ENCODE data around the gene ZSCAN18.

DNA sequence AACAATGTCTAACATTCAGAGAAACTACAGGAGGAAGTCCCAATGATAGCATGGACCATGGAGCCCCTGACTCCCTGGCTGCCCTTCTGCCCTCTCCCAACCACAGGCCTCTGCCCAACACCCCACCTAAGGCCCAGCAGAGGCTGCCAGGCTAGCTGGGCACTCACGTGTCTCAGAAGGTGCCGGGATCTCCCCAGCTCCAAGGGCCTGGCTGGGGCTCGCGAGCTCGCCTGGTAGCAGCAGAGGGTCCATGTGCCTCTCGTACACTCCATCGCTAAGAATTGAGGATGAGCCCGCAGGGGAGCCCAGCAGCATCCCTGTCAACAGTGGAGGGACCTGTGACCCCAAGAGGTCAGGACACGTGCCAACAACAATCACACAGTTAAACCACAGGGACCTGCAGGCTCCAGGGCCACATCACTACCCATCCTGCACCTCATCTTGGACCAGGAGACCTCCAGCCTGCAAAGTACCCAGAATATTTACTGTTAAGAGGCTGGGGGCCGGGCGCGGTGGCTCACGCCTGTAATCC is 9.4 kb downstream of the ZSCAN18 start:
- TF ChIP-seq, protein P1, sequence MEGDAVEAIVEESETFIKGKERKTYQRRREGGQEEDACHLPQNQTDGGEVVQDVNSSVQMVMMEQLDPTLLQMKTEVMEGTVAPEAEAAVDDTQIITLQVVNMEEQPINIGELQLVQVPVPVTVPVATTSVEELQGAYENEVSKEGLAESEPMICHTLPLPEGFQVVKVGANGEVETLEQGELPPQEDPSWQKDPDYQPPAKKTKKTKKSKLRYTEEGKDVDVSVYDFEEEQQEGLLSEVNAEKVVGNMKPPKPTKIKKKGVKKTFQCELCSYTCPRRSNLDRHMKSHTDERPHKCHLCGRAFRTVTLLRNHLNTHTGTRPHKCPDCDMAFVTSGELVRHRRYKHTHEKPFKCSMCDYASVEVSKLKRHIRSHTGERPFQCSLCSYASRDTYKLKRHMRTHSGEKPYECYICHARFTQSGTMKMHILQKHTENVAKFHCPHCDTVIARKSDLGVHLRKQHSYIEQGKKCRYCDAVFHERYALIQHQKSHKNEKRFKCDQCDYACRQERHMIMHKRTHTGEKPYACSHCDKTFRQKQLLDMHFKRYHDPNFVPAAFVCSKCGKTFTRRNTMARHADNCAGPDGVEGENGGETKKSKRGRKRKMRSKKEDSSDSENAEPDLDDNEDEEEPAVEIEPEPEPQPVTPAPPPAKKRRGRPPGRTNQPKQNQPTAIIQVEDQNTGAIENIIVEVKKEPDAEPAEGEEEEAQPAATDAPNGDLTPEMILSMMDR (IDR thresholded peaks at IDR 0.05; ENCODE audit: low read length), result no peak
- TF ChIP-seq EZH2 (optimal IDR thresholded peaks at IDR 0.05; ENCODE audit: low read depth, low read length) (no peak), EZH2phosphoT487 (IDR thresholded peaks at IDR 0.05; ENCODE audit: low read length) (no peak)

All from MM.1S (cell line).